ENCODE measurements around the gene IL17RE. TPM values are rescaled to one million over a fixed set of nuclear protein-coding genes. Genes with fewer than 3 reads are reported as not detected.
A peak's percentile ranks its signal among the peaks of the same experiment; 100 is the strongest.

IL17RE gene
- total and polyA plus RNA-seq, 2 of the 13 experiments (the other 11 are each of a cell fraction or from before 2014, with no cell fraction given): 14.5 to 24.1 TPM

DNA sequence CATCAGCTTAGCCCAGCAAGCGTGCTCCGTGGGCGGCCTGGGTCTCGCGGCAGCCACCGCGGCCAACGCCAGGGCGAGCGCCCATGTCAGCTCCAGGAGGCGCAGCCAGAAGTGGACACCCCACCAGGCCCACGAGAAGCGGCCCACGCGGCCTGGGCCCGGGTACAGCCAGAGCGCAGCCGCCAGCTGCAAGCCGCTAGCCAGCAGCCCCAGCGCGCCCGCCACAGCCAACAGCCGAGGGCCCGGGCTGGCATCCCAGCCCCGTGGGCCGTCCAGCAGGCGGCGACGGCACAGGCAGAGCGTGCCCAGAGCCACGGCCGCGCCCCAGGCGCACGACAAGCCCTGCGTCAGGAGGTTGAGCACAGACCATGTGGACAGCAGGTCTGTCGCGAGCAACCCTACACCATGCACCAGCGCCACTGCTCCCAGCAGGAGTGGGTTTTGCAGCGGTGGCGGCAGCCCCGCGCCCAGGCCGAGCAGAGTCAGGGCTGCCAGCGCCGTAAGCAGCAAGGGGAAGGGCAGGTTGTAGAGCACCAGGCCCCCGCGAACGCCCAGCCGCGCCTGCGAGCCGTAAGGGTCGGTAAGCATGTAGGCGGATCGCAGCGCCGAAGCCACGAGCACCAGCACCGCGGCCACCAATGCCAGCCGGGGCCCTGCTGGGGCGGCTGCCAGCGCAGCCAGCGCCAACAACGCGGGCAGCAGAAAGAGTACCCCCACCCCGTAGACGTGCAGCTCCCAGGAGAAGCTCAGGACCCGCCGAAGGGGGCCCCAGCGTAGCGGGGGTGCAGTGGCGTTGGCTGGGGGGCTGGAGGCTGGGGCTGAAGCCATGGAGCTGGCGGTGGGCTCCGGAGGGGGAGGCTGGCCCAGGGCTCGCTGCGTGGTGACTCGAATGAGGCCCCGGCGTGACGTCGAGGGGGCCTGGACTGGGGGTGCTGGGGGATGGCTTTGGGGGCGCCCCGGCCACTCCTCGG, 44.7 kb downstream of the IL17RE start (continued):
- TF ChIP-seq, protein P1, sequence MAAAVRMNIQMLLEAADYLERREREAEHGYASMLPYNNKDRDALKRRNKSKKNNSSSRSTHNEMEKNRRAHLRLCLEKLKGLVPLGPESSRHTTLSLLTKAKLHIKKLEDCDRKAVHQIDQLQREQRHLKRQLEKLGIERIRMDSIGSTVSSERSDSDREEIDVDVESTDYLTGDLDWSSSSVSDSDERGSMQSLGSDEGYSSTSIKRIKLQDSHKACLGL (CRISPR knock-in tag; IDR thresholded peaks at IDR 0.05): peak; percentile 95
- no peak for TF ChIP-seq PCBP1 (IDR thresholded peaks at IDR 0.05; ENCODE audit: borderline replicate concordance, low read depth, low read length)
- TF ChIP-seq ZSCAN29 (CRISPR knock-in tag; conservative IDR thresholded peaks at IDR 0.05): 0 out of 2 replicates have a peak, but pooled peaks have one; percentile 79
- peak; percentile 57; the same call in 1 of the 2 replicates for TF ChIP-seq FOXA3 (CRISPR knock-in tag; IDR thresholded peaks at IDR 0.05)
- TF ChIP-seq TBX3 (IDR thresholded peaks at IDR 0.05; ENCODE audit: borderline replicate concordance): no peak
- no peak for TF ChIP-seq ZNF17 (CRISPR knock-in tag; IDR thresholded peaks at IDR 0.05)
- TF ChIP-seq, protein P2, sequence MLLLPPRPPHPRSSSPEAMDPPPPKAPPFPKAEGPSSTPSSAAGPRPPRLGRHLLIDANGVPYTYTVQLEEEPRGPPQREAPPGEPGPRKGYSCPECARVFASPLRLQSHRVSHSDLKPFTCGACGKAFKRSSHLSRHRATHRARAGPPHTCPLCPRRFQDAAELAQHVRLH (CRISPR knock-in tag; IDR thresholded peaks at IDR 0.05; ENCODE audit: borderline replicate concordance, low read depth): 0 out of 2 replicates have a peak, but pooled peaks have one; percentile 21
- no peak; the same call in 1 of the 2 replicates for TF ChIP-seq ZNF879 (CRISPR knock-in tag; IDR thresholded peaks at IDR 0.05)
- TF ChIP-seq HHEX (CRISPR knock-in tag; IDR thresholded peaks at IDR 0.05): no peak
- no peak for TF ChIP-seq ZNF577 (CRISPR knock-in tag; IDR thresholded peaks at IDR 0.05; ENCODE audit: borderline replicate concordance, low read depth)
- TF ChIP-seq, protein P3, sequence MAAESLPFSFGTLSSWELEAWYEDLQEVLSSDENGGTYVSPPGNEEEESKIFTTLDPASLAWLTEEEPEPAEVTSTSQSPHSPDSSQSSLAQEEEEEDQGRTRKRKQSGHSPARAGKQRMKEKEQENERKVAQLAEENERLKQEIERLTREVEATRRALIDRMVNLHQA (CRISPR knock-in tag; IDR thresholded peaks at IDR 0.05): no peak
- TF ChIP-seq ARNTL (CRISPR knock-in tag; IDR thresholded peaks at IDR 0.05): peak; percentile 66
- no peak for TF ChIP-seq ELF1 (CRISPR knock-in tag; IDR thresholded peaks at IDR 0.05)
- TF ChIP-seq, protein P4, sequence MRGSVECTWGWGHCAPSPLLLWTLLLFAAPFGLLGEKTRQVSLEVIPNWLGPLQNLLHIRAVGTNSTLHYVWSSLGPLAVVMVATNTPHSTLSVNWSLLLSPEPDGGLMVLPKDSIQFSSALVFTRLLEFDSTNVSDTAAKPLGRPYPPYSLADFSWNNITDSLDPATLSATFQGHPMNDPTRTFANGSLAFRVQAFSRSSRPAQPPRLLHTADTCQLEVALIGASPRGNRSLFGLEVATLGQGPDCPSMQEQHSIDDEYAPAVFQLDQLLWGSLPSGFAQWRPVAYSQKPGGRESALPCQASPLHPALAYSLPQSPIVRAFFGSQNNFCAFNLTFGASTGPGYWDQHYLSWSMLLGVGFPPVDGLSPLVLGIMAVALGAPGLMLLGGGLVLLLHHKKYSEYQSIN (CRISPR knock-in tag; IDR thresholded peaks at IDR 0.05; ENCODE audit: borderline replicate concordance): no peak
- TF ChIP-seq ZNF253 (CRISPR knock-in tag; IDR thresholded peaks at IDR 0.05; ENCODE audit: borderline replicate concordance): peak; percentile 80; the same call in 1 of the 2 replicates
- TF ChIP-seq ARHGAP35 (CRISPR knock-in tag; IDR thresholded peaks at IDR 0.05; ENCODE audit: borderline replicate concordance): no peak
- TF ChIP-seq MAZ (IDR thresholded peaks at IDR 0.05; ENCODE audit: borderline replicate concordance, low read depth, low read length): no peak
- peak; percentile 66 for TF ChIP-seq MAZ (CRISPR knock-in tag; IDR thresholded peaks at IDR 0.05; ENCODE audit: low read depth)
- TF ChIP-seq, protein P5, sequence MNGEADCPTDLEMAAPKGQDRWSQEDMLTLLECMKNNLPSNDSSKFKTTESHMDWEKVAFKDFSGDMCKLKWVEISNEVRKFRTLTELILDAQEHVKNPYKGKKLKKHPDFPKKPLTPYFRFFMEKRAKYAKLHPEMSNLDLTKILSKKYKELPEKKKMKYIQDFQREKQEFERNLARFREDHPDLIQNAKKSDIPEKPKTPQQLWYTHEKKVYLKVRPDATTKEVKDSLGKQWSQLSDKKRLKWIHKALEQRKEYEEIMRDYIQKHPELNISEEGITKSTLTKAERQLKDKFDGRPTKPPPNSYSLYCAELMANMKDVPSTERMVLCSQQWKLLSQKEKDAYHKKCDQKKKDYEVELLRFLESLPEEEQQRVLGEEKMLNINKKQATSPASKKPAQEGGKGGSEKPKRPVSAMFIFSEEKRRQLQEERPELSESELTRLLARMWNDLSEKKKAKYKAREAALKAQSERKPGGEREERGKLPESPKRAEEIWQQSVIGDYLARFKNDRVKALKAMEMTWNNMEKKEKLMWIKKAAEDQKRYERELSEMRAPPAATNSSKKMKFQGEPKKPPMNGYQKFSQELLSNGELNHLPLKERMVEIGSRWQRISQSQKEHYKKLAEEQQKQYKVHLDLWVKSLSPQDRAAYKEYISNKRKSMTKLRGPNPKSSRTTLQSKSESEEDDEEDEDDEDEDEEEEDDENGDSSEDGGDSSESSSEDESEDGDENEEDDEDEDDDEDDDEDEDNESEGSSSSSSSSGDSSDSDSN (CRISPR knock-in tag; IDR thresholded peaks at IDR 0.05): peak; percentile 82; the same call in 1 of the 2 replicates
- TF ChIP-seq ZNF350 (CRISPR knock-in tag; IDR thresholded peaks at IDR 0.05; ENCODE audit: borderline replicate concordance, low read depth): no peak
- TF ChIP-seq, protein P6, sequence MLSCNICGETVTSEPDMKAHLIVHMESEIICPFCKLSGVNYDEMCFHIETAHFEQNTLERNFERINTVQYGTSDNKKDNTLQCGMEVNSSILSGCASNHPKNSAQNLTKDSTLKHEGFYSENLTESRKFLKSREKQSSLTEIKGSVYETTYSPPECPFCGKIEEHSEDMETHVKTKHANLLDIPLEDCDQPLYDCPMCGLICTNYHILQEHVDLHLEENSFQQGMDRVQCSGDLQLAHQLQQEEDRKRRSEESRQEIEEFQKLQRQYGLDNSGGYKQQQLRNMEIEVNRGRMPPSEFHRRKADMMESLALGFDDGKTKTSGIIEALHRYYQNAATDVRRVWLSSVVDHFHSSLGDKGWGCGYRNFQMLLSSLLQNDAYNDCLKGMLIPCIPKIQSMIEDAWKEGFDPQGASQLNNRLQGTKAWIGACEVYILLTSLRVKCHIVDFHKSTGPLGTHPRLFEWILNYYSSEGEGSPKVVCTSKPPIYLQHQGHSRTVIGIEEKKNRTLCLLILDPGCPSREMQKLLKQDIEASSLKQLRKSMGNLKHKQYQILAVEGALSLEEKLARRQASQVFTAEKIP (CRISPR knock-in tag; IDR thresholded peaks at IDR 0.05; ENCODE audit: borderline replicate concordance): no peak
- no peak for TF ChIP-seq PAF1 (CRISPR knock-in tag; IDR thresholded peaks at IDR 0.05)
- TF ChIP-seq AHR (CRISPR knock-in tag; IDR thresholded peaks at IDR 0.05): no peak

Measured in HepG2 (cell line).